Cardiac muscle cell (in vitro differentiated cells and primary cell): ENCODE data around the gene DBP. TPM values are rescaled to one million over a fixed set of nuclear protein-coding genes. Genes with fewer than 3 reads are reported as not detected.

ENCODE experiments used
- DNase-seq, 2 donors: peaks; one replicate each; pipeline versions ENCODE4 v3.0.0 to v3.0.0-alpha.2; 2010 to 2017; ENCODE audit warnings: low read depth in 1 of 2, low spot score in 1 of 2
- H3K27ac ChIP-seq: fragments of 200-600 bp; sonication (generic); 2 replicates; pipeline ENCODE4 v1.5.1; 2016
- H3K27me3 ChIP-seq: fragments of 200-600 bp; sonication (generic); 2 replicates; pipeline ENCODE4 v1.6.0; 2016; ENCODE audit warnings: control low read depth
- H3K36me3 ChIP-seq: fragments of 200-600 bp; sonication (generic); 2 replicates; pipeline ENCODE4 v1.5.1; 2016; ENCODE audit warnings: control low read depth
- H3K4me1 ChIP-seq: fragments of 200-600 bp; sonication (generic); 2 replicates; pipeline ENCODE4 v1.8.1; 2017; ENCODE audit warnings: low read depth, mild to moderate bottlenecking, mixed run types
- H3K4me3 ChIP-seq: fragments of 200-600 bp; sonication (generic); 2 replicates; pipeline ENCODE4 v1.5.1; 2016; ENCODE audit warnings: mild to moderate bottlenecking
- H3K9me3 ChIP-seq: fragments of 200-600 bp; sonication (generic); 2 replicates; pipeline ENCODE4 v1.5.1; 2017; ENCODE audit warnings: low read depth, mild to moderate bottlenecking, control low read depth
- polyA plus RNA-seq: library from polyadenylated mRNA; unstranded; fragments of >200 nt; fragmentation: Nextera tagmentation; extraction: Ambion mirVana; gene quantifications from 2 replicates; pipeline ENCODE4 v1.2.1, GENCODE V29; 2016
- total RNA-seq: library from RNA; depleted of rRNA; stranded (reverse); fragments of >200 nt; gene quantifications from 2 replicates; pipeline ENCODE4 v1.2.3, GENCODE V29; 2016
- TF ChIP-seq, protein P1 (sequence below): IDR thresholded peaks from 2 replicates; pipeline ENCODE4 v1.5.1; 2012; ENCODE audit warnings: low read depth, mild to moderate bottlenecking, low read length

Gene DBP
- total and polyA plus RNA-seq, 2 experiments from 2014 or later: 23.3 to 30.0 TPM

DNA sequence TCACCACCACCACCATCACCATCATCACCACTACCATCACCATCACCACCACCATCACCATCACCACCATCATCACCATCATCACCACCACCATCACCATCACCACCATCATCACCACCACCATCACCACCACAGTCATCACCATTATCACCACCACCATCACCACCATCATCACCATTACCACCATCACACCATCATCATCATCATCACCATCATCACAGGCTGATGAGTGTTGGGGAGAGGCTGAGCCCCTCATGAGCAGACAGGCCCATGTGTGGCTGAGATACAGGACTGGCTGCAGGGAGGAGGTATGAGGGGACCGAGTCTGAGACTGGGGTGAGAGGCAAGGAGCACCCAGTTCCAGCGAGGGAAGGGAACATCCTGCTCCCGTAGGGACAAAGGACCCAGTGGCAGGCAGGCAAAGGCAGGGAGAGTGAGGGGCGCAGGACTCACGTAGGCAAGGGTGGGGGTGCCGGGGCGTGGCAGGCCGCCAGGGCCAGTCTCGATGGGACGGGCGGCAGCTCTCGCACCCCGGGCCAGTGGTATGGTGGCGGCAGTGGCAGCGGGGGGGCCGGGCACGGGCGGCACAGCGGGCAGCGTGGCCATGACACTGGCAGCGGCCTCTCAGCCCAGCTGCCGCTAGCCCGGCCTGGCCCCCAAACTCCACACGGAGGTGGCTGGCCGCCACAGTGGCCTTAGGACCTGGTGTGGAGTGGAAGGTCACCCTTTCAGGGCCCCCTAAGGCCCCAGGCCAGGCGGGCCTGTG lies 32.9 kb upstream of the DBP start:
- H3K27ac ChIP-seq: no peak overlapping the region
- no peak for DNase-seq
- no peak overlapping the region for H3K4me3 ChIP-seq
- no peaks in the 10 kb centered on the region for H3K27me3 ChIP-seq
- no peaks in the 10 kb centered on the region for H3K9me3 ChIP-seq
- TF ChIP-seq, protein P1, sequence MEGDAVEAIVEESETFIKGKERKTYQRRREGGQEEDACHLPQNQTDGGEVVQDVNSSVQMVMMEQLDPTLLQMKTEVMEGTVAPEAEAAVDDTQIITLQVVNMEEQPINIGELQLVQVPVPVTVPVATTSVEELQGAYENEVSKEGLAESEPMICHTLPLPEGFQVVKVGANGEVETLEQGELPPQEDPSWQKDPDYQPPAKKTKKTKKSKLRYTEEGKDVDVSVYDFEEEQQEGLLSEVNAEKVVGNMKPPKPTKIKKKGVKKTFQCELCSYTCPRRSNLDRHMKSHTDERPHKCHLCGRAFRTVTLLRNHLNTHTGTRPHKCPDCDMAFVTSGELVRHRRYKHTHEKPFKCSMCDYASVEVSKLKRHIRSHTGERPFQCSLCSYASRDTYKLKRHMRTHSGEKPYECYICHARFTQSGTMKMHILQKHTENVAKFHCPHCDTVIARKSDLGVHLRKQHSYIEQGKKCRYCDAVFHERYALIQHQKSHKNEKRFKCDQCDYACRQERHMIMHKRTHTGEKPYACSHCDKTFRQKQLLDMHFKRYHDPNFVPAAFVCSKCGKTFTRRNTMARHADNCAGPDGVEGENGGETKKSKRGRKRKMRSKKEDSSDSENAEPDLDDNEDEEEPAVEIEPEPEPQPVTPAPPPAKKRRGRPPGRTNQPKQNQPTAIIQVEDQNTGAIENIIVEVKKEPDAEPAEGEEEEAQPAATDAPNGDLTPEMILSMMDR: no peak
- H3K4me1 ChIP-seq: no peaks in the 10 kb centered on the region
- no peaks in the 10 kb centered on the region for H3K36me3 ChIP-seq

DNA sequence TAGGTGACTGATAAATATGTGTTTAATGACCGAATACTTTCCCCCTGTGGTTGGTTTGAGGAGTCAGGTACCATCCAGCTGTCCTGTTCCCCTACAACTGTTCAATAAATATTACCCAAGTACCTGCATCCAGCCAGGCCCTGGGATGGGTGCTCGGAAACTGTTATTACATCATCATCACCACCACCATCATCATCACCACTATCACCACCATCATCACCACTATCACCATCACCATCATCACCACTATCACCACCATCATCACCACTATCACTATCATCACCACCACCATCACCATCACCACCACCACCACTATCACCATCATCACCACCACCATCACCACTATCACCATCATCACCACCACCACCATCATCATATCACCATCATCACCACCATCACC lies 31.6 kb upstream of the DBP start:
- Histone ChIP-seq H3K9me3 (no peaks in the 10 kb centered on the region), H3K36me3 (no peaks in the 10 kb centered on the region), H3K27ac (no peak overlapping the region), H3K4me1 (no peaks in the 10 kb centered on the region), H3K4me3 (no peak overlapping the region), H3K27me3 (no peaks in the 10 kb centered on the region)
- TF ChIP-seq, protein P1: no peak
- no peak for DNase-seq

DNA sequence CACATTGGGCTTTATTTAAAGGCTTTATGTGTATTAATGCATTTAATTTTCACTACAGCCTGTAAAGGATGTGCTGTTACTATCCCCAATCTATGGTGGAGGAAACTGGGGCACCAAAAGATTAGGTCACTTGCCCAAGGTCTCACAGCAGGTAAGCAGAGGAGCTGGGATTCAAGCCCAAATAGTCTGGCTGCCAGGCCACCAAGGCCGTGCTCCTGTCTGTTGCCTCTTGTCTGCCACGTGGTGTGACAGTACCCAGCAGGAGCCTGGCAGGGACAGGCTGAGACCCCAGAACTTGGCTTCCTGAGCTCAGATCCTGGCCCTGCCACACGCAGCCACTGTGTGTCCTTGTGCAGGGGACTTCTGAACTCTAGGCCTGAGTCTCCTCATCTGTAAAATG lies 31.2 kb upstream of the DBP start:
- no peak overlapping the region for H3K27ac ChIP-seq
- no peaks in the 10 kb centered on the region for H3K9me3 ChIP-seq
- TF ChIP-seq, protein P1: no peak
- H3K4me1 ChIP-seq: no peaks in the 10 kb centered on the region
- no peak overlapping the region for H3K4me3 ChIP-seq
- no peaks in the 10 kb centered on the region for H3K27me3 ChIP-seq
- no peak for DNase-seq
- H3K36me3 ChIP-seq: no peaks in the 10 kb centered on the region

DNA sequence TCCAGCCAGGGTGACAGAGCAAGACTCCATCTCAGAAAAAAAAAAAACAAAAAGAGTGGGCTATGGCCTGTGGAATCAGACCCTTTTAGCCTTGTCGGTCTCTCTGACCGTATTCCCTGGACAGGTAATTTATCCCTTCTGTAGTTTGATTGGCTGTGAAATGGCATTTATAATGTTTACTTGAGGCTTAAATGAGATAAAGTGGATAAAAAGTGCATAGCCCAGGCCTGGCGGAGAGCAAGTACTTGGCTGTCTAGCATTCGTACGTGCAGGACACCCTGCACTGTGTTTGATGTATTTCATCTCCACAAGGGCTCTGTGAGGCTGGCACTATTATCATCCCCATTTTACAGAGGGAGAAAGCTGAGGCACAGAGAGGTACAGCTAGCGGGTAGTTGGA lies 28.6 kb upstream of the DBP start:
- H3K4me3 ChIP-seq: no peak overlapping the region
- H3K27ac ChIP-seq: no peak overlapping the region
- no peaks in the 10 kb centered on the region for H3K36me3 ChIP-seq
- TF ChIP-seq, protein P1: no peak
- no peaks in the 10 kb centered on the region for H3K4me1 ChIP-seq
- H3K9me3 ChIP-seq: no peaks in the 10 kb centered on the region
- no peaks in the 10 kb centered on the region for H3K27me3 ChIP-seq
- no peak for DNase-seq

DNA sequence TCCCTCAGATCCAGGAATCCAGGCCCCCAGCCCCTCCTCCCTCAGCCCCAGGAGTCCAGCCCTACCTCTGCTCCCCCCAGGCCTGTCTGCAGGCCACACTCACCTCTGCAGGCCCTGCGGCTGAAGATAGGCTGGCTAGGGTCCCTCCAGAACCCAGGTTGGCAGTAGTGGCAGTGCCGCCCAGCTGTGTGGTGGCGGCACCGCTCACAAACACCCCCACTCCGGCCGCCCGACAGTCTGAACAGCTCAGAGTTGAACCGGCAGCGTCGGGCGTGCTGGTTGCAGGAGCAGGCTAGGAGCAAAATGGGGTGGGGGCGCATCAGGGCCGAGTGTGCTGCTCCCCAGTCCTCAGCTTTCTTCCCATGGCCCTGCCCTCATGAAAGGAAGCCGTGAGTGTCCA lies 27.3 kb upstream of the DBP start:
- no peaks in the 10 kb centered on the region for H3K9me3 ChIP-seq
- TF ChIP-seq, protein P1: no peak
- no peaks in the 10 kb centered on the region for H3K36me3 ChIP-seq
- H3K27ac ChIP-seq: no peak overlapping the region
- H3K27me3 ChIP-seq: no peaks in the 10 kb centered on the region
- no peaks in the 10 kb centered on the region for H3K4me1 ChIP-seq
- H3K4me3 ChIP-seq: no peak overlapping the region
- DNase-seq: no peak

DNA sequence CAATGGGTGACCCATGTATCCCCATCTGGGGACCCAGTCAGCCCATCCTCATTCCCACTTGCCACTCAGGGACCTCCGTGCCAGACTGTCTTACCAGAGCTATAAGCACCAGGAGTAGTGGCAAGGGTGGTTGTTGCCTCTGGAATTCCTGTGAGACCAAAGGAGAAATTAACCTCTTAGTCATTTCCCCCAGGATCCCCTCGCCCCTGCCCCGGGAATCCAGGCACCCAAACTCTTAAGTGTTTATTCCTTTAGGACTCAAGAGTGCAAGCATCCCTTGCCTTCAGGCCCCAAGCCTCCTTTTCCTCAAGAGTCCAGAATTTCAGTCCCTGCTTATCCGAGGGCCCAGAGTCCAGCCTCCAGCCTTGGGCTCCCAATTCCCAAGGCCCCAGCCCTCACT lies 26.5 kb upstream of the DBP start:
- Histone ChIP-seq H3K9me3 (no peaks in the 10 kb centered on the region), H3K27ac (no peak overlapping the region), H3K4me3 (no peak overlapping the region), H3K27me3 (no peaks in the 10 kb centered on the region), H3K36me3 (no peaks in the 10 kb centered on the region), H3K4me1 (no peaks in the 10 kb centered on the region)
- TF ChIP-seq, protein P1: no peak
- DNase-seq: no peak
